Right atrium auricular region (tissue), 2 donors: ENCODE measurements around the gene RPTOR. TPM values are rescaled to one million over a fixed set of nuclear protein-coding genes. Genes with fewer than 3 reads are reported as not detected.

Experiments used
- DNase-seq: peaks from one replicate; pipeline ENCODE4 v3.0.0-alpha.2; 2019; ENCODE audit warnings: low spot score
- H3K27ac ChIP-seq, 2 donors: fragments of 200-600 bp; sonication (generic); 1 replicate in 1 of 2; 2 replicates in 1 of 2; pipeline ENCODE4 v1.5.1; 2016 to 2019
- H3K27me3 ChIP-seq, 2 donors: fragments of 200-600 bp; sonication (generic); one replicate each; pipeline versions ENCODE4 v1.5.1 to v1.6.0; 2017 to 2019
- H3K36me3 ChIP-seq: fragments of 200-600 bp; sonication (generic); one replicate; pipeline ENCODE4 v1.5.1; 2016
- H3K4me1 ChIP-seq, 2 donors: fragments of 200-600 bp; sonication (generic); one replicate each; pipeline versions ENCODE4 v1.5.1 to v1.6.0; 2017 to 2019
- H3K4me3 ChIP-seq, 2 donors: fragments of 200-600 bp; sonication (generic); 1 replicate in 1 of 2; 2 replicates in 1 of 2; pipeline ENCODE4 v1.5.1; 2017 to 2019; ENCODE audit warnings: mild to moderate bottlenecking in 1 of 2, moderate library complexity in 1 of 2
- H3K9me3 ChIP-seq, 2 donors: fragments of 200-600 bp; sonication (generic); one replicate each; pipeline ENCODE4 v1.5.1; 2019
- CTCF ChIP-seq, 2 donors: fragments of 200-600 bp; sonication (generic); IDR thresholded peaks; one replicate each; pipeline ENCODE4 v1.5.1; 2019; ENCODE audit warnings: antibody characterized with exemption in 2 of 2
- total RNA-seq, 2 donors: library from RNA; depleted of rRNA; stranded (reverse); fragments of >200 nt; gene quantifications; one replicate each; pipeline ENCODE4 v1.1.0, GENCODE V29; 2016

Gene RPTOR
- total RNA-seq, 2 donors from 2014 or later: 19.9 to 22.6 TPM

- H3K4me1 ChIP-seq: no peaks in the 10 kb centered on the region
- DNase-seq: no peak
- no peaks in the 10 kb centered on the region for H3K36me3 ChIP-seq
- H3K4me3 ChIP-seq: no peak overlapping the region
- H3K9me3 ChIP-seq: no peaks in the 10 kb centered on the region
- no peaks in the 10 kb centered on the region for H3K27me3 ChIP-seq
- no peak for TF ChIP-seq CTCF (IDR thresholded peaks at IDR 0.05)
- no peak overlapping the region for H3K27ac ChIP-seq
These were observed 221.7 kb downstream of the RPTOR start for GRCh38 chr17:80766290-80766855.

- H3K27ac ChIP-seq: no peak overlapping the region
- TF ChIP-seq CTCF (IDR thresholded peaks at IDR 0.05): no peak
- H3K36me3 ChIP-seq: no peaks in the 10 kb centered on the region
- H3K4me1 ChIP-seq: no peaks in the 10 kb centered on the region
- H3K9me3 ChIP-seq: no peaks in the 10 kb centered on the region
- H3K4me3 ChIP-seq: no peak overlapping the region
- H3K27me3 ChIP-seq: no peaks in the 10 kb centered on the region
- no peak for DNase-seq
These were observed 223.8 kb downstream of the RPTOR start for GRCh38 chr17:80768389-80768788.

- Histone ChIP-seq H3K9me3 (no peaks in the 10 kb centered on the region), H3K27me3 (no peaks in the 10 kb centered on the region), H3K36me3 (no peaks in the 10 kb centered on the region), H3K27ac (no peak overlapping the region), H3K4me3 (no peak overlapping the region), H3K4me1 (no peaks in the 10 kb centered on the region)
- TF ChIP-seq CTCF (IDR thresholded peaks at IDR 0.05): no peak
- no peak for DNase-seq
These were observed 224.3 kb downstream of the RPTOR start for GRCh38 chr17:80768936-80769335.

GRCh38 chr17:80769516-80769915 lies 224.9 kb downstream of the RPTOR start:
- TF ChIP-seq CTCF (IDR thresholded peaks at IDR 0.05): no peak
- Histone ChIP-seq H3K4me1 (no peaks in the 10 kb centered on the region), H3K27me3 (no peaks in the 10 kb centered on the region), H3K9me3 (no peaks in the 10 kb centered on the region), H3K36me3 (no peaks in the 10 kb centered on the region), H3K27ac (no peak overlapping the region), H3K4me3 (no peak overlapping the region)
- DNase-seq: no peak

- Histone ChIP-seq H3K36me3 (no peaks in the 10 kb centered on the region), H3K27ac (no peak overlapping the region), H3K4me1 (no peaks in the 10 kb centered on the region), H3K27me3 (no peaks in the 10 kb centered on the region), H3K9me3 (no peaks in the 10 kb centered on the region), H3K4me3 (no peak overlapping the region)
- no peak for TF ChIP-seq CTCF (IDR thresholded peaks at IDR 0.05)
- DNase-seq: no peak
These were observed 225.4 kb downstream of the RPTOR start for GRCh38 chr17:80769936-80770625.
